HT-29 (cell line): Measurements from ENCODE around the gene PLBD1. TPM values are rescaled to one million over a fixed set of nuclear protein-coding genes. Genes with fewer than 3 reads are reported as not detected.
A peak's percentile ranks its signal among the peaks of the same experiment; 100 is the strongest.

Experiments used
- DNase-seq: peaks from one replicate; pipeline ENCODE4 v3.0.0-alpha.2; 2015; ENCODE audit warnings: low spot score
- total RNA-seq: library from RNA; depleted of rRNA; stranded (reverse); fragments of >200 nt; shearing (Covaris generic); gene quantifications from 2 replicates; pipeline ENCODE4 v1.2.3, GENCODE V29; 2014

Gene PLBD1
- total RNA-seq, 1 experiment from 2014 or later = 6.1 TPM

DNA sequence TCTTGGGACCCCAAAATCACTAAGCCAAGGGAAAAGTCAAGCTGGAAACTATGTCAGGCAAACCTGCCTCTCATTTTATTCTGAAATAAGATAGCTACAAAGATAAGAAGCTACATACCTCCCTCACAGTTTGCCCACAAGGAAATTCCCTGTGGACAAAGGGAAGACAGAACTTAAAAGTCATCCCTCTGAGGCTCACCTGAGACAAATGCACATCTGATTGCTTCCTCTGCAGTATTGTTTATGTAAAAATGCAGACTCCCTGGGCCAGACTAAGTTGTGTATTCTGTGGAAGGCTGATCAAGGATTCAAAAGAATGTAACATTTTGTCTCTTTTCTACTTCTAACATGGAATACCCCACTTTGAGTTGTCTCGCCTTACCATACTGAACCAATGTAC lies 2.5 kb upstream of the PLBD1 start:
- DNase-seq = no peak

DNA sequence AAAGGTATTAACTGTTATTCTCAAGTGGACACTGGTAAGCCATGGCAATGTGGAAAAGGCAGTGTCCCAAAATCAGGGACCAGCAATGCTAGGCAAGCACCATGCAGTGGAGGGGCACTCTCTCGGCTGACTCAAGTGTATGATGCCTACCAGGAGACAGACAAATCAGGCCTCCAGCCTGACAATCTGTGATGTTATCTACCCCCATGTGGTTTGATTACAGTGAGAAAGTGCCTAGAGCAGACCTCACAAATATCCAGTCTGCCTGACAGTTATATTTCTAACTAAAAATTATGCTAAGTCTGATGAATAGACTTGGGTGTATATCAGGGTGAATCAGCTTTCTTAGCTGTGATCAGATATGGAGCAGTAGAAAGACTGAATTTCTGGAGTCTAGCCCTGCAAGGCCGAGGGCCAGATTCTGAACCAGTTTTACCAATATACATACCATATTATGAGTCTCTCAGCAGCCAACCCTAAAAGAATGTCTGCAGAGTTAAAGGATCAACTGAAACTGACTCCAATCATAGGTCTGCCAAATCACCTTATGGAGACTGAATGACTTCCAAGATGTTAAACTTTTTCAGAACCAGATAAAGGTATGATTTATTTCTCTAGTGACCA lies 3.2 kb downstream of the PLBD1 start:
- no peak for DNase-seq

- no peak for DNase-seq
These were observed 4.6 kb downstream of the PLBD1 start for GRCh38 chr12:14563046-14563445.

DNA sequence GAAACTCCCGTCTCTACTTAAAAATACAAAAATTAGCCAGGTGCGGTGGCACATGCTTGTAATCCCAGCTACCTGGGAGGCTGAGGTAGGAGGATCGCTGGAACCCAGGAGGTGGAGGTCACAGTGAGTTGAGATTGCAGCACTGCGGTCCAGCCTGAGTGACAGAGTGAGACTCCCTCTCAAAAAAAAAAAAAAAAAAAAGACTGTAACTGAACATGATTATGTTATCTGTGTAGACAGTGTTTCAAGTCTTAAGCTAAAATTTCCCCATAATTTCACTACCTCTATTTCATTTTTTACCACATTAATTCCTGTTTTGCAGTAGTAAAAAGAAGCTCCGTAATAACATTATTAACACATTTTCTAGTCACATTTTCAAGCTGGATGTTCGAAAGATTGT lies 5.4 kb downstream of the PLBD1 start:
- no peak for DNase-seq

DNA sequence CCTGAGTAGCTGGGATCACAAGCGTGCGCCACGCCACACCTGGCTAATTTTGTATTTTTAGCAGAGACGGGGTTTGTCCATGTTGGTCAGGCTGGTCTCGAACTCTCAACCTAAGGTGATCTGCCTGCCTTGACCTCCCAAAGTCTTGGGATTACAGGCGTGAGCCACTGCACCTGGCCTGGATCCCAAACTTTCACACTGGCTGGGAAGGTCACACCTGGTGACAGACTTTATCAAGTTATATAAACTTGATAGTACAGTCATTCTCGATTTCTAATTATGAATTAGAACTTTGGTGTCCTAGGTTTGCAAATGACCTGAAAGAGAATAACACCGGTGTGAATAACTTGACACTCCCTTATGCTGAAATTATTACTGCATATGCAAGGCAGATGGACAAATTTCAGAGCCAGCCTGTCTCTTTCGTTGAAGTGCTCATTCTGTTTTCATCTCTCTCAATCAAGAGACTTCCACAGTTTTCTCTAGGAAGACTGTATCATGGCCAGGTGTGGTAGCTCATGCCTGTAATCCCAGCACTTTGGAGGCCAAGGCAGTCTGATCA lies 5.9 kb downstream of the PLBD1 start:
- no peak for DNase-seq

DNA sequence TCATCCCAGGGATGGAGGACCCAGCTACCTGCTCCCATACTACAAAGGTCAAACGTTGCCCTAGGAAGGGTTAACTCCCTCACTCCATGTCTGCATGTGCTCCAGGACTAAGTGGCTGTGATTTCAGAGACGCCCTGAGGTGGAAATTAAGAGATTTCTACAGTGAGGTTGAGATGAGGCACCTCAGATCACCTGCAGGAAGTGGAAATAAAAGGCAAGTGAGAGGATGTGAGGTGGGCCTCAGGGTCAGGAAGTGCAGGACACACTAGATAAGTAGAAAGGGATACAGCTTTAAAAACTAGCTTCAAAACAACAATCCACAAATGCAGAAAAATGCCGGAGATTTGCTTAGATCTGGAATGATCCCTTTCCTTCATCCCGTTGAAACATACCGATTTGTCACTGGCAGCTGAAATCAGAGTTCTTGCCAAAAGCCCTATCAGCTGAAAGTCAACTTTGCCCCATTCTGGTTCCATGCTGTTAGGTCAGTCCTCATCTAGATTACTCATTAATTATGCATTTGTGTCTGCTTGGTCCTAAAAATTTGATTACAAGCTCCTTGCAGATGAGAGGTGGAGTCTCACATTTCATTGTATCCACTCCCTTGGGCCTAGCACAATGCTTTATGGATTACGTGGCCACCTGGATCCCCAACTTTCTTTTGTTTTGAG lies 6.6 kb downstream of the PLBD1 start:
- DNase-seq = no peak

GRCh38 chr12:14558473-14558959 lies 9.2 kb downstream of the PLBD1 start:
- no peak for DNase-seq

DNA sequence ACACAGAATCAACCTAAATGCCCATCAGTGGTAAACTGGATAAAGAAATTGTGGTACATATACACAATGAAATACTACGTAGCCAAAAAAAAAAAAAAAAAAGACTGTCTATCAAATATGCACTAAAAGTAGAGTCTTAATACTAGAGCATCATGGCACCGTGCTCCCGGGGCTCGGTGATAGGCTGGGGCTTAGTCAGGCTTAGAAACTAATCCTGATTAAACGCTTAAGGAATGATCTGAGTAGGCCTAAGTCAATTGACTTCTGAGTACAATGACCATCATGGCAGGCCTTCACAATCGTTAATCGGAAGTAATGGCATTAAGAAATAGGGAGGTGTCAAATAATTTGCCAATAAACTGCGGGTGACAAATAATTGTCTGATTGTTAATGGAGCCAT lies 9.7 kb downstream of the PLBD1 start:
- DNase-seq = no peak

- DNase-seq = peak; percentile 94
These were observed 13.2 kb downstream of the PLBD1 start for GRCh38 chr12:14554281-14555007.

GRCh38 chr12:14548609-14549008 lies 19.1 kb downstream of the PLBD1 start:
- DNase-seq = no peak

DNA sequence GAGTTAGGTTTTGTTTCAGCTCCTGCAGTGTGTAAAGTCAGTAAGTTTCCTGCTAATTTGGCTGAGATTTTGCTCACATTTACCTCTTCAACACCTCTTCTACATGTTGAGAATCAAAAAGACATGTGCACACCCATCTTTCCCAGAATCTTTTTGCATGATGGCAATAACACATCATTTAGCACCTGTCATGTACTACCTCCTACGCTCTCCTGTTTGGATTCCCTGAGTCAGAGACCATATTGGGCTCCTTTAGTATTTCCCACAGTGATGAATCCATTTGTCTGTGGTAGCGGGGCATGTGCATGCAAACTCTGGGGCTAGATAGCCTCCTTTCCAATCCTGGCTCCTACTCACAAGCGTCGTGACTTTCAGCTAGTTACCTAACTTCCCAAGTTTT lies 20.1 kb downstream of the PLBD1 start:
- DNase-seq = no peak

- no peak for DNase-seq
These were observed 22.2 kb downstream of the PLBD1 start for GRCh38 chr12:14545144-14546124.

DNA sequence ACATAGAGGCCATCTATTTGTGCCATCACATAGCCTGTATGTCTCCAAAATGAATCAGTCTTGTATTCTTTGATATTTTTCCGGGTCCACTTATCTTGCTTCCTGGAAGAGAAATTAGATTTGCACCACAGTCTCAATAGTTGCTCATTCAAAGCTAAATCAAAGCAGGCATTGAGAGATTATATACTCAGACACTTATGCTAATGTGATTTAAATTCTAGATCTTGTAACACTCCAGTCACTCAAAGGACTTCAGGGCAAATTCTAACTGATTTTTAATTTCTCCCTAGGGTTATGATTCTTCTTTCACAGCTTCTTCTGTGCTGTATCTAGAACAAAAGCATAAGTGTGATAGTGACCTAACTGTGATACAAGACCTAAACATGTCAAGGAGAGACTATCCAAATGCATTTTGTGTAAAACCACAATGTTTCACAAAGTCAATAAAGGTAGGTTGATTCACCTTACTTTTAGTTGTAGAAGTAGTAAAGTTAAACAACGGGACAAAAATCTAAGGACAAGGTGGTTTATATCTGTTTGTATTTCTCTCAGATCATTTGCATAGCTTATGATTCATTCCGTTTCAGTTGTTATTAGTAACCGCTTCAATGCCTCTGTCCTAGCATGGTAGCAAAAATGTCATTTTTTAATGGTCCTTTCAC lies 26.8 kb downstream of the PLBD1 start:
- no peak for DNase-seq

DNA sequence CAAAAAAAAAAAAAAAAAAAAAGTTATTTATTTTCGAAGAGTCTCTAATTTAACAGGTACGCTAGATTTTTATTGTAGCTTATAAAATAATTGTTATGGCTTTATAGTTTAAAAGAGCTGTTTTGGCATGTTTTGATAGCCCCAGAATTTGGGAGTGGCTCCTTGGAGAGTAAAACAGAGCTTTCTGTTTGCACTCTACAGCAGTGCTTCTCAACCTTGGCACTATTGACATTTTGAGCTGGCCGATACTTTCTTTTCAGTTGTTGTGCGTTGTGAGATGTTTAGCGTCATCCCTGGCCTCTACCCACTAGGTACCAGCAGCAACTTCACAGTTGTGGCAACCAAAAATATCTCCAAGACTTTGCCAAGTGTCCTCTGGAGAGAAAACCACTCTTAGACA lies 30.6 kb downstream of the PLBD1 start:
- no peak for DNase-seq

GRCh38 chr12:14532152-14532551 lies 35.5 kb downstream of the PLBD1 start:
- no peak for DNase-seq

DNA sequence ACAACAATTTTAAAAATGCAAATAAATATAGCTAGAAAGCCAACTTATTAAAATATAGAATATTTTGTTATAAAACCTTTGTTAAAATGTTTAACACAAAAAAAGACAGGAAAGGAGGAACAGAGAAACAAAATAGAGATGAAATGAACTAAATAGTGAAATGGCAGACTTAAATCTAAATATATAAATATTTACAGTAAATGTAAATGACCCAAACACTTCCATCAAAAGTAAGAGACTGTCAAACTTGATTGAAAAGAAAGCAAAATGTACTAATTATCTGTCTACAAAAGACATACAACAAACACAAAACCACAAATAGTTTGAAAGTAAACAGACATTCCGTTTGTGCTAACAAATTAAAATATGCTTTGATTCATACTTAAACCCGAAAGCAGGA lies 41.7 kb downstream of the PLBD1 start:
- DNase-seq = no peak

GRCh38 chr12:14521822-14522221 lies 45.9 kb downstream of the PLBD1 start:
- no peak for DNase-seq

- no peak for DNase-seq
These were observed 52.7 kb downstream of the PLBD1 start for GRCh38 chr12:14514946-14515345.

GRCh38 chr12:14514154-14514842 lies 53.4 kb downstream of the PLBD1 start:
- peak; percentile 96 for DNase-seq

GRCh38 chr12:14510574-14510973 lies 57.1 kb downstream of the PLBD1 start:
- no peak for DNase-seq
